OCI-LY3 (cell line): ENCODE data around the gene COA8.
"Not testable (repeated sequence)": the region's sequence is repeated elsewhere in the genome, so short reads cannot be mapped to it uniquely, and the experiment has no call there.

Experiments
- H2AFZ ChIP-seq: fragments of 200-600, 300-600 bp; shearing (Covaris generic); 2 replicates; pipeline ENCODE4 v1.6.0; 2014; ENCODE audit warnings: antibody characterized with exemption, low read depth, low read length
- H3K27ac ChIP-seq: fragments of 200-600, 300-600 bp; sonication (generic); 2 replicates; pipeline ENCODE4 v1.5.1; 2014; ENCODE audit warnings: mild to moderate bottlenecking, low read length, moderate library complexity, mixed read lengths
- H3K27me3 ChIP-seq: fragments of 200-600, 300-600 bp; sonication (generic); 2 replicates; pipeline ENCODE4 v1.6.1; 2014; ENCODE audit warnings: low read depth, low read length, mixed read lengths
- H3K36me3 ChIP-seq: fragments of 200-600, 300-600 bp; sonication (generic); replicated peaks from 2 replicates; pipeline ENCODE3; 2014; ENCODE audit warnings: low read depth, low read length, mixed read lengths
- H3K4me1 ChIP-seq: fragments of 300-600, 200-600 bp; sonication (generic); 2 replicates; pipeline ENCODE4 v1.6.1; 2014; ENCODE audit warnings: low read length, mixed read lengths
- H3K4me2 ChIP-seq: fragments of 200-600, 300-600 bp; sonication (generic); 2 replicates; pipeline ENCODE4 v1.6.1; 2014; ENCODE audit warnings: low read length, mixed read lengths
- H3K4me3 ChIP-seq: fragments of 300-600, 200-600 bp; sonication (generic); 2 replicates; pipeline ENCODE4 v1.5.1; 2014; ENCODE audit warnings: antibody characterized with exemption, mild to moderate bottlenecking, low read length, moderate library complexity
- H3K79me2 ChIP-seq: fragments of 300-600, 200-600 bp; shearing (Covaris generic); 2 replicates; pipeline ENCODE4 v1.6.1; 2014; ENCODE audit warnings: mild to moderate bottlenecking, low read length, mixed read lengths
- H3K9ac ChIP-seq: fragments of 300-600, 200-600 bp; shearing (Covaris generic); 2 replicates; pipeline ENCODE4 v1.6.0; 2014; ENCODE audit warnings: mild to moderate bottlenecking, low read length, moderate library complexity
- H3K9me3 ChIP-seq: fragments of 200-600, 300-600 bp; shearing (Covaris generic); 2 replicates; pipeline ENCODE4 v1.6.1; 2014; ENCODE audit warnings: low read length, mixed read lengths; ENCODE audit not compliant: insufficient read depth
- H4K20me1 ChIP-seq: fragments of 200-600, 300-600 bp; sonication (generic); 2 replicates; pipeline ENCODE4 v1.6.1; 2016; ENCODE audit warnings: low read length, mixed read lengths; ENCODE audit not compliant: insufficient read depth
- EZH2phosphoT487 ChIP-seq: fragments of 200-600 bp; shearing (Covaris generic); IDR thresholded peaks from 2 replicates; pipeline ENCODE4 v1.6.1; 2018; ENCODE audit warnings: antibody characterized with exemption, mixed run types, low read depth
- TF ChIP-seq, protein P1 (sequence below): fragments of 200-600, 300-600 bp; sonication (generic); IDR thresholded peaks from 2 replicates; pipeline ENCODE4 v1.5.1; 2014; ENCODE audit warnings: antibody characterized with exemption, low read length, low read depth

The COA8 gene

GRCh38 chr14:103604620-103605019 is 41.9 kb downstream of the COA8 start:
- no peaks in the 10 kb centered on the region for H3K36me3 ChIP-seq
- H3K9me3 ChIP-seq = no peaks in the 10 kb centered on the region
- no peak overlapping the region for H3K27ac ChIP-seq
- H3K27me3 ChIP-seq = peaks cover 13% of the 10 kb centered on the region
- H4K20me1 ChIP-seq = no peaks in the 10 kb centered on the region
- TF ChIP-seq EZH2phosphoT487 = no peak
- TF ChIP-seq, protein P1, sequence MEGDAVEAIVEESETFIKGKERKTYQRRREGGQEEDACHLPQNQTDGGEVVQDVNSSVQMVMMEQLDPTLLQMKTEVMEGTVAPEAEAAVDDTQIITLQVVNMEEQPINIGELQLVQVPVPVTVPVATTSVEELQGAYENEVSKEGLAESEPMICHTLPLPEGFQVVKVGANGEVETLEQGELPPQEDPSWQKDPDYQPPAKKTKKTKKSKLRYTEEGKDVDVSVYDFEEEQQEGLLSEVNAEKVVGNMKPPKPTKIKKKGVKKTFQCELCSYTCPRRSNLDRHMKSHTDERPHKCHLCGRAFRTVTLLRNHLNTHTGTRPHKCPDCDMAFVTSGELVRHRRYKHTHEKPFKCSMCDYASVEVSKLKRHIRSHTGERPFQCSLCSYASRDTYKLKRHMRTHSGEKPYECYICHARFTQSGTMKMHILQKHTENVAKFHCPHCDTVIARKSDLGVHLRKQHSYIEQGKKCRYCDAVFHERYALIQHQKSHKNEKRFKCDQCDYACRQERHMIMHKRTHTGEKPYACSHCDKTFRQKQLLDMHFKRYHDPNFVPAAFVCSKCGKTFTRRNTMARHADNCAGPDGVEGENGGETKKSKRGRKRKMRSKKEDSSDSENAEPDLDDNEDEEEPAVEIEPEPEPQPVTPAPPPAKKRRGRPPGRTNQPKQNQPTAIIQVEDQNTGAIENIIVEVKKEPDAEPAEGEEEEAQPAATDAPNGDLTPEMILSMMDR = no peak
- H2AFZ ChIP-seq = no peak overlapping the region
- H3K4me2 ChIP-seq = no peak overlapping the region
- no peak overlapping the region for H3K4me3 ChIP-seq
- H3K79me2 ChIP-seq = no peaks in the 10 kb centered on the region
- H3K4me1 ChIP-seq = peaks cover 14% of the 10 kb centered on the region
- no peak overlapping the region for H3K9ac ChIP-seq

GRCh38 chr14:103606963-103607668 is 44.4 kb downstream of the COA8 start:
- Histone ChIP-seq H3K9ac (no peak overlapping the region), H3K79me2 (no peaks in the 10 kb centered on the region), H3K4me1 (peaks cover 14% of the 10 kb centered on the region), H3K27me3 (peaks cover 13% of the 10 kb centered on the region), H2AFZ (no peak overlapping the region), H3K36me3 (no peaks in the 10 kb centered on the region), H3K4me3 (peak overlapping the region; percentile 70), H3K9me3 (peaks cover 4% of the 10 kb centered on the region; the same call in 1 of the 2 replicates), H3K27ac (no peak overlapping the region), H3K4me2 (peak overlapping the region; percentile 90), H4K20me1 (no peaks in the 10 kb centered on the region)
- TF ChIP-seq, protein P1 = peak; percentile 43
- TF ChIP-seq EZH2phosphoT487 = no peak

DNA sequence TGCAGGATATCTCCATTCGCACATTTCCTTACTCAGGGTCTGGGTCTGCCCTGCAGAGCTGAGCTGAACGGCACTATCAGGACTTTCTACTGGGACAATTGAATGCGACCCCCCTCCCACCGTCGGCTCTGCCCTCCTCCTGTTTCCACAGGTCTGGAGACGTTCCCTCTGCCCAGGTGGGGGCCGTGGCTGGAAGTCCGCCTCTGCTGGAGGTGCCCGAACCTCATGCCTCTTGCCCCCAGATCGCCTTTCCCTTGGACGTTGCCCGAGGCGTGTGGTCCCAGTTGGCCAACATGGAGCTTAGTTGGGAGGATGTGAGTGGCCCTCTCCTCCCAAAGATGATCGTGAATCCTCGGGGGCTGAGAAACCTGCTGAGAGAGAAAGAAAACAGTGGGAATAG is 45.1 kb downstream of the COA8 start:
- Histone ChIP-seq H3K4me2 (peak overlapping the region; percentile 90), H4K20me1 (no peaks in the 10 kb centered on the region), H3K4me1 (peaks cover 14% of the 10 kb centered on the region), H3K4me3 (peak overlapping the region; percentile 70), H3K9me3 (peaks cover 4% of the 10 kb centered on the region; the same call in 1 of the 2 replicates), H2AFZ (no peak overlapping the region), H3K27me3 (peaks cover 13% of the 10 kb centered on the region), H3K9ac (no peak overlapping the region), H3K27ac (no peak overlapping the region), H3K36me3 (no peaks in the 10 kb centered on the region), H3K79me2 (no peaks in the 10 kb centered on the region)
- no peak for TF ChIP-seq EZH2phosphoT487
- TF ChIP-seq, protein P1 = no peak

- H3K27me3 ChIP-seq = peaks cover 13% of the 10 kb centered on the region
- H3K79me2 ChIP-seq, H2AFZ ChIP-seq, H3K4me2 ChIP-seq, H3K27ac ChIP-seq, H3K36me3 ChIP-seq, H3K9me3 ChIP-seq, H3K9ac ChIP-seq, H3K4me3 ChIP-seq, H4K20me1 ChIP-seq: not testable (repeated sequence)
- H3K4me1 ChIP-seq = peaks cover 14% of the 10 kb centered on the region
Observed at GRCh38 chr14:103609081-103609480, 46.3 kb downstream of the COA8 start.
